ENCODE data around the gene CACNA1E. TPM values are rescaled to one million over a fixed set of nuclear protein-coding genes. Genes with fewer than 3 reads are reported as not detected.

The CACNA1E gene
- not detected for polyA plus RNA-seq (2012; ENCODE audit: insufficient read length, low read depth)

- TF ChIP-seq TAF1 (IDR thresholded peaks at IDR 0.05; ENCODE audit: borderline replicate concordance, insufficient read depth, low read length) (no peak), REST (IDR thresholded peaks at IDR 0.05; ENCODE audit: insufficient read depth in 1 of 2, low read depth in 2 of 2, low read length in 2 of 2) (no peak), SIN3A (IDR thresholded peaks at IDR 0.05; ENCODE audit: borderline replicate concordance, insufficient read depth, low read length) (no peak), POLR2AphosphoS5 (IDR thresholded peaks at IDR 0.05; ENCODE audit: low read depth, low read length) (no peak), FOXP2 (optimal IDR thresholded peaks at IDR 0.05; ENCODE audit: borderline replicate concordance, extremely low read depth, extremely low read length, insufficient read depth) (no peak)
Measured at GRCh38 chr1:181483285-181484195, at the start of gene CACNA1E. CACNA1E (plus strand) TSS chr1:181483517; CDS start chr1:181483745, 228 bp downstream.

DNA sequence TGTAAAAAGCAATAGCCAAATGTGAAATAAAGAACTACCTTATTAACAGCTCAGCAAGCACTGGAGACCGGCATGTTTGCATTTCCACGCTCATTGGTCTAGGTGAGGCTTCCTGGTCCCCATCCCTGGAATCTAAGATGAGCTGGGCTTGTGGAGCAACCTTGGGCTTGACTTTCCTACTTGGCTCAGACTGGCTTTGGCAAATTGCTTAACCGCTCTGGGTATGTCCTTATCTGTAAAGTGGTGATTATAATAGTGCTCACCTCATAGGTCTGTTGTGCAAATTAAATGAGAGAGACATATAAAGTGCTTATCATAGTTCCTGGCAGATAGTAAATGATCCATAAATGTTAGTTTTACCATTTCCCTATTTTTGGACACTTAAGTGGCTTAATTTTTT is 49.4 kb upstream of the CACNA1E start:
- TF ChIP-seq POLR2AphosphoS5 (IDR thresholded peaks at IDR 0.05; ENCODE audit: low read depth, low read length) (no peak), REST (IDR thresholded peaks at IDR 0.05; ENCODE audit: insufficient read depth in 1 of 2, low read depth in 2 of 2, low read length in 2 of 2) (no peak), TAF1 (IDR thresholded peaks at IDR 0.05; ENCODE audit: borderline replicate concordance, insufficient read depth, low read length) (no peak)

DNA sequence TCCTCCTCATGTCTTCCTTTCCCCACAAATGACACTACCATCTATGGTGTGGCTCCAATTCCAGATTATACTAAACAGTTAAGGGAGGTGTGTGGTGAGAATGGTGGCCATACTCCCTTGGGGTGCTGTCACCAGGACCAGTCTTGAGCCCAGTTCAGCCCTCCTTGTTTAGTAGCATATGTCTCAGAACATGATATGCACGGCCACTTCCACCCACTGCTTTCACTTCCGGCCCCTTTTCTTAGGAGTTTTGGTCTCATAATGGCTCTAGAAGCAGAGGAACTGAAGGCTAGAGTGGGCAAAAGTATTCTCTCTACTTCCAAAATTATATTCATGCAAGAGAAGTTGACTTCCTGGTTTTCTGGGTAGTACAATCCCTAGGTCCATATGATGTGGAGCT is 45.3 kb upstream of the CACNA1E start:
- TF ChIP-seq TAF1 (IDR thresholded peaks at IDR 0.05; ENCODE audit: borderline replicate concordance, insufficient read depth, low read length) (no peak), FOXP2 (optimal IDR thresholded peaks at IDR 0.05; ENCODE audit: borderline replicate concordance, extremely low read depth, extremely low read length, insufficient read depth) (no peak)

DNA sequence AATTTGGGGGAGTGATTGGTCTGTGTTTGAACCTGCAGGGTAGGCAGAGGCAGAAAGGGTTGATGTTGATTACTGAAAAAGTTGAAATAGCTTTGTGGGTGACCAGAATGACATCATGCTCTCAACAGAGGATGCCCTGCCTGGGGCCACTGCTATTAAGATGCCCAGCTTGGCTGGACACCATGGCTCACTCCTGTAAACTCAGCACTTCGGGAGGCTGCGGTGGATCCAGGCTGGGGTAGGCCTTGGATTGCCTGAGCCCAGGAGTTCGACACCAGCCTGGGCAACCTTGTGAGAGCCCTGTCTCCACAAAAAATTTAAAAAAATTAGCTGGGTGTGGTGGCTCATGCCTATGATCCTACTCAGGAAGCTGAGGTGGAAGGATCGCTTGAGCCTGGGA is 42.8 kb upstream of the CACNA1E start:
- no peak for TF ChIP-seq TAF1 (IDR thresholded peaks at IDR 0.05; ENCODE audit: borderline replicate concordance, insufficient read depth, low read length)
- TF ChIP-seq FOXP2 (optimal IDR thresholded peaks at IDR 0.05; ENCODE audit: borderline replicate concordance, extremely low read depth, extremely low read length, insufficient read depth) = no peak

GRCh38 chr1:181442181-181442525 is 41.2 kb upstream of the CACNA1E start:
- TF ChIP-seq FOXP2 (optimal IDR thresholded peaks at IDR 0.05; ENCODE audit: borderline replicate concordance, extremely low read depth, extremely low read length, insufficient read depth) = no peak
- TF ChIP-seq REST (IDR thresholded peaks at IDR 0.05; ENCODE audit: insufficient read depth in 1 of 2, low read depth in 2 of 2, low read length in 2 of 2) = no peak
- no peak for TF ChIP-seq SIN3A (IDR thresholded peaks at IDR 0.05; ENCODE audit: borderline replicate concordance, insufficient read depth, low read length)
- no peak for TF ChIP-seq POLR2AphosphoS5 (IDR thresholded peaks at IDR 0.05; ENCODE audit: low read depth, low read length)
- TF ChIP-seq TAF1 (IDR thresholded peaks at IDR 0.05; ENCODE audit: borderline replicate concordance, insufficient read depth, low read length) = no peak

- TF ChIP-seq SIN3A (IDR thresholded peaks at IDR 0.05; ENCODE audit: borderline replicate concordance, insufficient read depth, low read length) (no peak), REST (IDR thresholded peaks at IDR 0.05; ENCODE audit: insufficient read depth in 1 of 2, low read depth in 2 of 2, low read length in 2 of 2) (no peak), TAF1 (IDR thresholded peaks at IDR 0.05; ENCODE audit: borderline replicate concordance, insufficient read depth, low read length) (no peak), FOXP2 (optimal IDR thresholded peaks at IDR 0.05; ENCODE audit: borderline replicate concordance, extremely low read depth, extremely low read length, insufficient read depth) (no peak), POLR2AphosphoS5 (IDR thresholded peaks at IDR 0.05; ENCODE audit: low read depth, low read length) (no peak)
Measured at GRCh38 chr1:181443231-181443853, 40.0 kb upstream of the CACNA1E start.

Data from PFSK-1 (cell line).